K562 (cell line): ENCODE results near the gene EFNA1. TPM values are rescaled to one million over a fixed set of nuclear protein-coding genes. Genes with fewer than 3 reads are reported as not detected.

ENCODE experiments used
- RFX1 ChIP-seq: fragments of 450-650 bp; IDR thresholded peaks from 2 replicates; pipeline ENCODE4 v1.6.1; 2016; ENCODE audit warnings: mild to moderate bottlenecking, moderate library complexity
- TCF3 ChIP-seq: sonication (generic); formaldehyde crosslinking; IDR thresholded peaks from 2 replicates; pipeline ENCODE4 v1.4.0; 2020; ENCODE audit warnings: mild to moderate bottlenecking, missing genetic modification reagents
- polyA plus RNA-seq, 8 experiments: library from polyadenylated mRNA; depleted of rRNA in 4 of 8; stranded (reverse) in 5 of 8; unstranded in 3 of 8; fragments of >200 nt; fragmentation: Nextera tagmentation in 2 of 8; fragmentation: Illumina TruSeq in 1 of 8; extraction: Ambion mirVana in 2 of 8; extraction: Trizol in 1 of 8; gene quantifications; 2 replicates each; pipeline versions ENCODE4 v1.2.1 to v1.2.3, GENCODE V29; 2011 to 2014; ENCODE audit warnings: inconsistent platforms in 1 of 8, missing spikeins in 1 of 8
- total RNA-seq, 7 experiments: library from RNA; depleted of rRNA in 6 of 7; stranded (reverse); fragments of >200 nt in 6 of 7; fragmentation: Illumina TruSeq in 2 of 7; extraction: Trizol in 2 of 7; gene quantifications; 2 replicates each; pipeline versions ENCODE4 v1.2.1 to v1.2.3, GENCODE V29; 2011 to 2021; ENCODE audit warnings: low replicate concordance in 1 of 7
- TF ChIP-seq, protein P1 (sequence below): fragments of 450-650 bp; IDR thresholded peaks from 2 replicates; pipeline ENCODE4 v1.6.1; 2018; ENCODE audit not compliant: partially characterized antibody
- TF ChIP-seq, protein P2 (sequence below): sonication (generic); formaldehyde crosslinking; IDR thresholded peaks from 2 replicates; pipeline ENCODE4 v1.8.0; 2022; ENCODE audit warnings: mild to moderate bottlenecking, missing genetic modification reagents
- TF ChIP-seq, protein P3 (sequence below), 2 experiments: fragments of 450-650 bp; formaldehyde crosslinking in 1 of 2; IDR thresholded peaks; 2 replicates each; pipeline versions ENCODE4 v1.4.0 to v1.6.1; 2014 to 2020; ENCODE audit warnings: mild to moderate bottlenecking in 2 of 2, borderline replicate concordance in 1 of 2, low read depth in 1 of 2

The EFNA1 gene
- total and polyA plus RNA-seq, 9 of the 15 experiments (the other 6 are each of a cell fraction or from before 2014, with no cell fraction given), result 2.1 to 9.3 (median 3.0) TPM

DNA sequence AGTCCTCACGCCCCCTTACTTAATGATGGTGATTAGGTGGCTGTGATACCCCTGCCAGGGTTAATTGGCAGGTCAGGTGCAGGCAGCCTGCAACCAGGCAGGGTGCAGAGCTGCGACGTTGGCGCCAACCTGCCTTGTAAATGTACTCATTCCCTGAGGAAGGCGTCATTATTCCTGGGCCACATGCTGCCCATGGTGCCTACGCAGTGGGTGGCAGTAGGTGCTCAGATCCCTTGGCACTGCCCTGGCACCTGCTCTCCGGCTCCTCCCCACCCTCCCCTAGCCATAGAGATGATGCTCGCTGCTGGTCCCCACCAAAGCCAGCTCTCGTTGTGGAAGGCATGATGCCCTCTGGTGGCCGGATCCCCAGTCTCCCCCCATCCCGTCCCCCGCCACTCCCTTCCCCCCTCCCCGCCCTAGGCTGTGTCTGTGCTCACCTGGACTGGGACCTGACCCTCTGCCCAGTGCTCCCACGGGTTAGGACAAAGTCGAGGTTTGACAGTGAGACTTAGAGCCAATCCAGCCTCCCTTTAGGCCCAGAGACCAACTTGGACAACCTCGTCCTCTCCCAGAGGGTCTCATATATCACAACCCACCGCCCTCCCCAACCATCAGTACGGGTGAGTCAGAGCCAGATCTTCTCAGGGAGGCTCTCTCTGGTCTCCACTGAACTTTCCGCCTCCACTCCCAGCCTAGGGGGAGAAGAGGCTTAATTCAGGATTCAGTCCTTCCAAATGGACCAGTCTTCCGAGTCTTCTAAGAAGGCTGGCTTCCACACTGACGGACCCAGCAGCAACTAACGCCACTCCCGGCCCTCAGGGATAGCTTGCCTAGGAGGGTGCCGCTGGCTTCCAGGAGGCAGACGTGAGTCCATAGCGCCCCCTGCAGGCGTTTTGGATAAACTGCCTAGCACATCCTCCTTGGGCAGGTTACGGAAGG is 39.8 kb downstream of the EFNA1 start (continued):
- TF ChIP-seq, protein P1, sequence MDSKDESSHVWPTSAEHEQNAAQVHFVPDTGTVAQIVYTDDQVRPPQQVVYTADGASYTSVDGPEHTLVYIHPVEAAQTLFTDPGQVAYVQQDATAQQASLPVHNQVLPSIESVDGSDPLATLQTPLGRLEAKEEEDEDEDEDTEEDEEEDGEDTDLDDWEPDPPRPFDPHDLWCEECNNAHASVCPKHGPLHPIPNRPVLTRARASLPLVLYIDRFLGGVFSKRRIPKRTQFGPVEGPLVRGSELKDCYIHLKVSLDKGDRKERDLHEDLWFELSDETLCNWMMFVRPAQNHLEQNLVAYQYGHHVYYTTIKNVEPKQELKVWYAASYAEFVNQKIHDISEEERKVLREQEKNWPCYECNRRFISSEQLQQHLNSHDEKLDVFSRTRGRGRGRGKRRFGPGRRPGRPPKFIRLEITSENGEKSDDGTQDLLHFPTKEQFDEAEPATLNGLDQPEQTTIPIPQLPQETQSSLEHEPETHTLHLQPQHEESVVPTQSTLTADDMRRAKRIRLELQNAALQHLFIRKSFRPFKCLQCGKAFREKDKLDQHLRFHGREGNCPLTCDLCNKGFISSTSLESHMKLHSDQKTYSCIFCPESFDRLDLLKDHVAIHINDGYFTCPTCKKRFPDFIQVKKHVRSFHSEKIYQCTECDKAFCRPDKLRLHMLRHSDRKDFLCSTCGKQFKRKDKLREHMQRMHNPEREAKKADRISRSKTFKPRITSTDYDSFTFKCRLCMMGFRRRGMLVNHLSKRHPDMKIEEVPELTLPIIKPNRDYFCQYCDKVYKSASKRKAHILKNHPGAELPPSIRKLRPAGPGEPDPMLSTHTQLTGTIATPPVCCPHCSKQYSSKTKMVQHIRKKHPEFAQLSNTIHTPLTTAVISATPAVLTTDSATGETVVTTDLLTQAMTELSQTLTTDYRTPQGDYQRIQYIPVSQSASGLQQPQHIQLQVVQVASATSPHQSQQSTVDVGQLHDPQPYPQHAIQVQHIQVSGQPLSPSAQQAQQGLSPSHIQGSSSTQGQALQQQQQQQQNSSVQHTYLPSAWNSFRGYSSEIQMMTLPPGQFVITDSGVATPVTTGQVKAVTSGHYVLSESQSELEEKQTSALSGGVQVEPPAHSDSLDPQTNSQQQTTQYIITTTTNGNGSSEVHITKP, result no peak
- TF ChIP-seq, protein P2, sequence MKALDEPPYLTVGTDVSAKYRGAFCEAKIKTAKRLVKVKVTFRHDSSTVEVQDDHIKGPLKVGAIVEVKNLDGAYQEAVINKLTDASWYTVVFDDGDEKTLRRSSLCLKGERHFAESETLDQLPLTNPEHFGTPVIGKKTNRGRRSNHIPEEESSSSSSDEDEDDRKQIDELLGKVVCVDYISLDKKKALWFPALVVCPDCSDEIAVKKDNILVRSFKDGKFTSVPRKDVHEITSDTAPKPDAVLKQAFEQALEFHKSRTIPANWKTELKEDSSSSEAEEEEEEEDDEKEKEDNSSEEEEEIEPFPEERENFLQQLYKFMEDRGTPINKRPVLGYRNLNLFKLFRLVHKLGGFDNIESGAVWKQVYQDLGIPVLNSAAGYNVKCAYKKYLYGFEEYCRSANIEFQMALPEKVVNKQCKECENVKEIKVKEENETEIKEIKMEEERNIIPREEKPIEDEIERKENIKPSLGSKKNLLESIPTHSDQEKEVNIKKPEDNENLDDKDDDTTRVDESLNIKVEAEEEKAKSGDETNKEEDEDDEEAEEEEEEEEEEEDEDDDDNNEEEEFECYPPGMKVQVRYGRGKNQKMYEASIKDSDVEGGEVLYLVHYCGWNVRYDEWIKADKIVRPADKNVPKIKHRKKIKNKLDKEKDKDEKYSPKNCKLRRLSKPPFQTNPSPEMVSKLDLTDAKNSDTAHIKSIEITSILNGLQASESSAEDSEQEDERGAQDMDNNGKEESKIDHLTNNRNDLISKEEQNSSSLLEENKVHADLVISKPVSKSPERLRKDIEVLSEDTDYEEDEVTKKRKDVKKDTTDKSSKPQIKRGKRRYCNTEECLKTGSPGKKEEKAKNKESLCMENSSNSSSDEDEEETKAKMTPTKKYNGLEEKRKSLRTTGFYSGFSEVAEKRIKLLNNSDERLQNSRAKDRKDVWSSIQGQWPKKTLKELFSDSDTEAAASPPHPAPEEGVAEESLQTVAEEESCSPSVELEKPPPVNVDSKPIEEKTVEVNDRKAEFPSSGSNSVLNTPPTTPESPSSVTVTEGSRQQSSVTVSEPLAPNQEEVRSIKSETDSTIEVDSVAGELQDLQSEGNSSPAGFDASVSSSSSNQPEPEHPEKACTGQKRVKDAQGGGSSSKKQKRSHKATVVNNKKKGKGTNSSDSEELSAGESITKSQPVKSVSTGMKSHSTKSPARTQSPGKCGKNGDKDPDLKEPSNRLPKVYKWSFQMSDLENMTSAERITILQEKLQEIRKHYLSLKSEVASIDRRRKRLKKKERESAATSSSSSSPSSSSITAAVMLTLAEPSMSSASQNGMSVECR (CRISPR knock-in tag), result no peak; the same call in 1 of the 2 replicates
- TF ChIP-seq, protein P3, sequence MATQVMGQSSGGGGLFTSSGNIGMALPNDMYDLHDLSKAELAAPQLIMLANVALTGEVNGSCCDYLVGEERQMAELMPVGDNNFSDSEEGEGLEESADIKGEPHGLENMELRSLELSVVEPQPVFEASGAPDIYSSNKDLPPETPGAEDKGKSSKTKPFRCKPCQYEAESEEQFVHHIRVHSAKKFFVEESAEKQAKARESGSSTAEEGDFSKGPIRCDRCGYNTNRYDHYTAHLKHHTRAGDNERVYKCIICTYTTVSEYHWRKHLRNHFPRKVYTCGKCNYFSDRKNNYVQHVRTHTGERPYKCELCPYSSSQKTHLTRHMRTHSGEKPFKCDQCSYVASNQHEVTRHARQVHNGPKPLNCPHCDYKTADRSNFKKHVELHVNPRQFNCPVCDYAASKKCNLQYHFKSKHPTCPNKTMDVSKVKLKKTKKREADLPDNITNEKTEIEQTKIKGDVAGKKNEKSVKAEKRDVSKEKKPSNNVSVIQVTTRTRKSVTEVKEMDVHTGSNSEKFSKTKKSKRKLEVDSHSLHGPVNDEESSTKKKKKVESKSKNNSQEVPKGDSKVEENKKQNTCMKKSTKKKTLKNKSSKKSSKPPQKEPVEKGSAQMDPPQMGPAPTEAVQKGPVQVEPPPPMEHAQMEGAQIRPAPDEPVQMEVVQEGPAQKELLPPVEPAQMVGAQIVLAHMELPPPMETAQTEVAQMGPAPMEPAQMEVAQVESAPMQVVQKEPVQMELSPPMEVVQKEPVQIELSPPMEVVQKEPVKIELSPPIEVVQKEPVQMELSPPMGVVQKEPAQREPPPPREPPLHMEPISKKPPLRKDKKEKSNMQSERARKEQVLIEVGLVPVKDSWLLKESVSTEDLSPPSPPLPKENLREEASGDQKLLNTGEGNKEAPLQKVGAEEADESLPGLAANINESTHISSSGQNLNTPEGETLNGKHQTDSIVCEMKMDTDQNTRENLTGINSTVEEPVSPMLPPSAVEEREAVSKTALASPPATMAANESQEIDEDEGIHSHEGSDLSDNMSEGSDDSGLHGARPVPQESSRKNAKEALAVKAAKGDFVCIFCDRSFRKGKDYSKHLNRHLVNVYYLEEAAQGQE (IDR thresholded peaks at IDR 0.05; ENCODE audit: borderline replicate concordance), result peak; percentile 93
- TF ChIP-seq, protein P3 (CRISPR knock-in tag; IDR thresholded peaks at IDR 0.05; ENCODE audit: low read depth), result 0 out of 2 replicates have a peak, but pooled peaks have one; percentile 37
- TF ChIP-seq RFX1 (no peak), TCF3 (peak; percentile 33; the same call in 1 of the 2 replicates)
